ENCODE data around the gene PUS1.

The PUS1 gene

GRCh38 chr12:131902332-131903241 is 26.5 kb upstream of the PUS1 start:
- no peak for DNase-seq (ENCODE audit: low read depth in 1 of 2, low spot score in 1 of 2)

DNA sequence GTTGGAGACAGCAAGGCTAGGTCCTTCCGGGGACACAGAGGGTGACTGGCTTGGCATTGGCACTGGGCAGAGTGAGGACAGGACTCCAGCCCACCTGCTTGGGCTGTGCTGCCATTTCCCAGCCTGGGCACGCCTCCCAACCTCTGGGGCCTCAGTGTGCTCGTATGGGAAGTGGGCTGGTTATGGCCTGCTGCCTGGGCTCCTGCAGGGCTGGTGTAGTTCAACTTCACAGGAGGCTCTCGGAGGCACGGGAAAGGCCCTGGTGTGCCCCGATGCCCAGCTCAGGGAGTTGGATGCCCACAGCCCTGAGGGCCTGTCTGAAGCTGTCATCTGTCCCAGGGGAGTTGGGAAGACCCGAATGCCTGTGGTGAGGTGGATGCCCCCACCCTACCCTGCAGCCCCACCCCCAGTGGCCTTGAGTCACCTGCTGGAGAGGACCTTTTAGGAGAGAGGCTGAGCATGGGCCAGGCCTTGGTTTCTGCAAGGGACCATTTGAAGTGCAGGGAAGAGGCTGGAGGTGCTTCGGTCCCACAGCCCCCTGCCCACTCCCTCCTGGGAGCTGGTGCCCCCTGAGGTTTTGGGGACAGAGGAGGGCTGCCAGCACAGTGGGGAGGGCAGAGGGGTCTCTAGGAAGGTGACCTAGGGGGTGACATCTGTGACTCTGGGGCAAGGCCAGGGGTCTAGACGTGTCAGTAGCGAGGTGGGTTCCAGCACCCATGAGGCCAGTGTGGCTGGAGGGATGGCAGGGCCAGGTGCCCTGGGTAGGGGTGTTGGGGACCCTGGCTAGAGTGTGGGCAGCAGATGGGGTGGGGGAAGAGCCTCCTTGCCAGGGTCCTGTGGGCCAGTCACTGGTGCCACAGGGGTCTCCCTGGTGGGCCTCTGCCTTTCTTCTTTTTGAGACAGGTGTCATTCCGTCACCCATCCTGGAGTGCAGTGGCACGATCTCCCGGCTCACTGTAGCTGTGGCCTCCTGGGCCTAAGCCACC is 25.5 kb upstream of the PUS1 start:
- no peak for DNase-seq (ENCODE audit: low read depth in 1 of 2, low spot score in 1 of 2)

DNA sequence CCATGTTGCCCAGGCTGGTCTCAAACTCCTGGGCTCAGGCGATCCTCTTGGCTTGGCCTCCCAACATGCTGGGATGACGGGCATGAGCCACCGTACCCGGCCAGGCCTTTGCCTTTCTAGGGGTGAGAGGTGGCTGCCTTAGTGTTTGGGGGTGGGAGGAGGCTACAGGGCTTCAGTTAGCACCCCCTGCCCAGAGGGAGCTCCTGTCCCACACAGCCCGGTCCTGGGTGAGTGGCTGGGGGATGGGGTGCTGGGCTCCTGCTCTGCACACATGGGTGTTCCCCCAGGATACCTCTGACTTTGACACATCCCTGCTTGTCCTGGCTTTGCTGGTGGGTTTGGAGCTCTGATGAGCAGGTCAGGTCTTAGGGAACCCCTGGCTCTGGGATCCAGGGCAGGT is 24.7 kb upstream of the PUS1 start:
- DNase-seq (ENCODE audit: low read depth in 1 of 2, low spot score in 1 of 2), result no peak

DNA sequence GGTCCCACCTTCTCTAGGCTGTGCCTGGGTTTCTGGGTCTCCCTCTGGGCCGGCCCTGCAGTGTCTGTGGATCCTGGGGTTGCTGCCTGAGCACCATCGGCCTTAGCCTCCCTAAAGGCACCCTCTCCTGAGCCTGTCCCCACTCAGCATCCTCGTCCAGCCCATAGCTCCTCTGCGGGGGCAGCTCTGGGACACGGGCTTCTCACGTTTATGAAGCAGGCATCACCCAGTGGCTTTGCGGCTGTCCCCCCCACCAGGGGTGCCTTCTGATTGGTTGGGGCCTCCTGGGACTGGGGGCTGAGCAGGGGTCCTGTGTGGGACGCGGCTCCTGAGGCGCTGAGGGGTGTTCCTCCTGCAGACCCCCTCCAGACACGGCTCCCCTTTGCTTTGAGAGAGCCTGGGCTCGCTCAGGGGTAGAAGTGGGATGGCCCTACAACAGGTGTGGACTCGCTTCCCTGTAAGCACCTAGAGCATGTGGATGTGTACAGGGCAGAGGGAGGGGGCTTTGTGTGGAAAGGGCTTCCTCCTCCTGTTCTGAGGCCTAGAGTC is 23.9 kb upstream of the PUS1 start:
- no peak for DNase-seq (ENCODE audit: low read depth in 1 of 2, low spot score in 1 of 2)

DNA sequence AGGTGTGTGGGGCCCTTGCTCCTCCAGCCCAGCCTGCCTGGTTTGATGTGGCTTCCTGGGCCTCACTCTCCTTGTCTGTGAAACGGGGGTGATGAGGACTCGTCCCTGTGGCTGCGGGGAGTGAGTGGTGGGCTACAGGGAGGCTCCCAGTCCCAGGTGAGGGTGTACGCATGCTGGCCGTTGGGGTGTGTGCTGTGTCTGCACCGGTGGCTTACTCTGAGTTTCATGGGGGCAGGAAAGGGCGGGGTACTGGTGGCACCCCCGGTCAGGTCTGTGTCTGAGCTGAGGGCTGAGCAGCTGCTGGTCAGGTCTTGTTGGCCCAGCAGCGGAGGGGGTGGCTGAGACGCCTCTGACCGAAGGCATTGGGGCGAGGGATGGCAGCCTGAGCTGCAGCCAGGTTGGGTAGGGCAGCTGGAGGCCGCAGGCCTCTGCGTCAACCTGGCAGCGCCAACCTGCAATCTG is 23.4 kb upstream of the PUS1 start:
- DNase-seq (ENCODE audit: low read depth in 1 of 2, low spot score in 1 of 2), result no peak

DNA sequence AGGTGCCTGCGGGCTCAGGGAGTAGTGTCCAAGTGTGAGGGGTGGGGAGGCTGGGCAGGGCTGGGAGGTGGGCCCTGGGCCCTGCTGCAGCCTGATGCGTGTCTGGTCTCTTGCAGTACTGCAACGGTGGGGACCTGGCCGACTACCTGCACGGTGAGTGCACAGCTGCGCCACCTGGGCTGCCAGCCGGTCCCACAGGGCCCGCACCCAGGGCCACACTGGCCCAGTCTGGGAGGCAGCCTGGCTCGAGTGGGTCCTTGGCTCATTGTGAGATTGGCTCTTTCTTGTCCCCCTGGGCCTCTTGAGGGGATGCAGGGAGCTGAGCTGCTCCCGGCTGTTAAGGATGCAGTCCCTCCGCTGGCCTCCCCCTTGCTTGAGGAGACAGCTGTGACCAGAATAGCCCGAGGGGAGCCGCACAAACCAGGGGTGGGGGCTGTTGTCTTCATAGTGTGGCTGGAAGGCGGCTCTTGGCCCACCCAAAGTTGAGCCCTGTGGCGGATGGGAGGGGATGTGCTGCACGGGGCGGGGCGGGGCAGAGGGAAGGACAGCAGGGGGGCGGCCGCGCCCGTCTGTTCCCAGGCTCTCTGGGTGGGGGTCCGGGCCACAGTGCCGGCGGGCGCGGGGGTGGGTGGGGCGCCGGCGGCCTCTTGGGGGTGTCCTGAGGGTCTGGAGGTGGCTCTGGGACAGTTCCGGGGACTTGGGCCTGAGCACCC is 21.5 kb upstream of the PUS1 start:
- DNase-seq (ENCODE audit: low read depth in 1 of 2, low spot score in 1 of 2), result no peak

- DNase-seq (ENCODE audit: low read depth in 1 of 2, low spot score in 1 of 2), result no peak
Observed at GRCh38 chr12:131908092-131909080, 20.7 kb upstream of the PUS1 start.

DNA sequence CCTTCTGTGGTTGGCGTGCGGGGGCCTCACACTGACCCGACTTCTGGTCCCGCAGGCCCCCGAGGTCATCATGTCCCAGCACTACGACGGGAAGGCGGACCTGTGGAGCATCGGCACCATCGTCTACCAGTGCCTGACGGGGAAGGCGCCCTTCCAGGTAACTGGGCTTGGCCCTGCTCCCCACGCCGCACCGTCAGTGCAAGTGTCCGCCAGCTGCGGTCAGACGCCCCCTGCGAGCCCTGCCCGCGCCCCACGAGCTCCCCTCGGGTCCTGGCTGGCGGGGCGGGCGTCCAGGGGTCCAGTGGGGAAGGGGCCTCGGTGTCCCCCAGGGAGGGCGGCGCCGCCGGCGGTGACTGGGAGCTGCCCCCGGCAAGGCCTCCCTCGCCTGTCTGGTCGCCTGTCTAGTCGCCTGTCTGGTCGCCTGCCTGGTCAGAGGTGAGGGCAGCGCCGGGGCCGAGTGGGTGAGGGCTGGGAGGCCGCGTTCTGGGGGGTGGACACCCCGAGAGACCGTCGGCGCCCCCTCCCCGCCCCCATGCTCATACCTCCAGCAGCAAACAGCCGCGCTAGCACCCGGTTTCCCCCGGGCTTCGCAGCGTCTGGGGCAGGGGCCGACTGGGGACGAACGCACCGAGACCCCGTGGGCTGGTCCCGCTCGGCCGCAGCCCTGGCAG is 19.9 kb upstream of the PUS1 start:
- no peak for DNase-seq (ENCODE audit: low read depth in 1 of 2, low spot score in 1 of 2)

GRCh38 chr12:131909752-131910219 is 19.3 kb upstream of the PUS1 start:
- no peak for DNase-seq (ENCODE audit: low read depth in 1 of 2, low spot score in 1 of 2)

DNA sequence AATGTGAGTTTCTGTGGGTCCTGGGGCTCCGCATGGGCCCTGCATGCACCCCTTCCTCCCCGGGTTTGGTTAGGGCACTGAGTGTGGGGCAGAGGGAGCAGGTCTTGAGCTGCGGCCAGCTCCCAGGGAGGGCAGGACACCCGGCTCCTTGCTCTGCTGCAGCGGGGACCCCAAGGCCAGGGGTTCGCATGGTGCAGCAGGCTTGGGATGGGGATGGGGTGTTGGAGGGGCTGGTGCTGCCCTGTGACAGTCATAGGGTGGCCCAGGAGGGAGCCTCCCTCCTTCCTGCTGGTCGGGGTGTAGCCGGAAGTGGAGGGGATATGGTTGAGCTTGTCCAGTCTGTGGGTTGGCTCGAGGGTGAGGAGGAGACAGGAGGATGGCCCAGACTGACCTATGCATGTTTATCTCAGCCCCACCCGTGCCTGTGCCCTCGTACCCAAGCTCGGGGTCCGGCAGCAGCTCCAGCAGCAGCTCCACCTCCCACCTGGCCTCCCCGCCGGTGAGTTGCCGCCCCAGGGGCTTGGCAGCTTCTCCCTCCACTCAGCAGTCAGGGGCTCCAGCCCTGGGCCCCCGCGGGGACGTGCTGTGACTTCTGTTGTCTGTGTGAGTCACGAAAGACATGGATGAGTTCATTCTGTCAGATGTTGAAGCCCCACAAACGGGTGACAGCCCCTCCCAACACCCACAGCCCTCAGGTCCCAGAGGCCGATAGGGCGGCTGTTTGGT is 18.6 kb upstream of the PUS1 start:
- no peak for DNase-seq (ENCODE audit: low read depth in 1 of 2, low spot score in 1 of 2)

- DNase-seq (ENCODE audit: low read depth in 1 of 2, low spot score in 1 of 2), result no peak
Observed at GRCh38 chr12:131911028-131911650, 17.9 kb upstream of the PUS1 start.

GRCh38 chr12:131911851-131912477 is 17.1 kb upstream of the PUS1 start:
- DNase-seq (ENCODE audit: low read depth in 1 of 2, low spot score in 1 of 2), result no peak

DNA sequence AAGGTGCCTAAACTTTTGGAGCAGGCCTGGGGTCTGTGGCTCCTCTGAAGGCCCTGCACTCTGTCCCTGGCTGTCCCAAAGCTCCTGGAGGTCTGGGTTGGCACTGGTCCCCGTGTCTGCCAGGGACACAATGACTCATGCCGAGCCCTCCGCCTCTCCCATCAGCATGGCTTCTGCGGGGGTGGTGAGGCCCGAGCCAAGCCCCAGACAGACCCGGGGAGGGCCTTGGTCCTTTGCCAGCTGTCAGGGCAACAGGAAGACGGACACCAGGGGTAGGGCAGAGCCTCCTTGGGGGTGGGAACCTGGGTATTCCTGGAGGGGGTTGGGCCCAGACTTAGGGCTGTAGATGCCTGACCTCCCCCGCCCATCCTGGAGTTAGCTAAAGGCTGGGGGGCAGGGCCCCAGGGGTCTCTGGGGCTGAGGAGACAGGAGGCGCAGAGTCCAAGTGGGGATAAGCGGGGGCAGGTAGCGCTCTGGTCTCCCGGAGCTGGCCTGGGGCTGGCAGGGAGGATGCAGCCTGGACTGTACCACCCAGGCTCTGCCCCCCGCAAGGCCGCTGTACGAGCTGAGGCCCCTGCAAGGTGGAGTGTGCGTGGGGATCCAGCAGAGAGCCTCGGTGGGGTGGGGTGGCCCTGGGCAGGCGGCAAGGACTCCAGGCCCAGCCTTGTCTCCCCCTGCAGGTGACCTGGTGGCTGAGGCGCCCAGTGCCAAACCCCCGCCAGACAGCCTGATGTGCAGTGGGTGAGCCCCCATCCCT is 16.4 kb upstream of the PUS1 start:
- no peak for DNase-seq (ENCODE audit: low read depth in 1 of 2, low spot score in 1 of 2)

DNA sequence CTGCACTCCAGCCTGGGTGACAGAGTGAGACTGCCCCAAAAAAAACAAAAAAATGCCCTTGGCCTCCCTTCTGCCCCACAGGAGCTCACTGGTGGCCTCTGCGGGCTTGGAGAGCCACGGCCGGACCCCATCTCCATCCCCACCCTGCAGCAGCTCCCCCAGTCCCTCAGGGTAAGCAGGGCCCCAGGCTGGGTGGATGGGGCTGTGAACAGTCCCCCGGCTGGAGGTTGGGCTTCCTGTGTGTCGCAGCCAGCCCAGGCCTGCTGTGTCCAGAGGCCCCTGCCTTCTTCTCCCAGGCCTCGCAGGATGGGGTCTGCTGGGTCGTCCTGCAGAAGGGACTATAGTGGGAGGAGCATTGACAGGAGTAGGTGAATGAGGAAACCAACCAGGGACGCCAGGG is 15.4 kb upstream of the PUS1 start:
- DNase-seq (ENCODE audit: low read depth in 1 of 2, low spot score in 1 of 2), result no peak

DNA sequence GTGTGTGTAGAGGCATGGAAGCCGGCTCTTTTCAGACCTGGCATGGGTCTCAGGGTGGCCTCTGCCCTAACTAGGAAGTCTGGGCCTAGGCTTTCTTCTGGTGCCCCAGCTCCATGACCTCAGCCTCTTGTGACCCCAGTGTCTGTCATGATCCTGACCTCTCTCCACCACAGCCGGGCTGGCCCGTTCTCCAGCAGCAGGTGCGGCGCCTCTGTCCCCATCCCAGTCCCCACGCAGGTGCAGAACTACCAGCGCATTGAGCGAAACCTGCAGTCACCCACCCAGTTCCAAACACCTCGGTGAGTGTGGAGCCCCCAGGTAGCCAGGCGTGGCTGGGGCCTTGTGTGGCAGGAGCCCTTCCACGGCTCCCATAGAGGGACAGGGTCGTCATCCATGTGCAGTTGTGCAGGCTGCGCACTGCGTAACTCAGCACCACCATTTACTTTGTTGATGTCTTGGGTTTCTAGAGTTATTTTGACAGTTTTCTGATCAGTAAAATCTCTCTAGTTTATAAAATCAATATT is 14.8 kb upstream of the PUS1 start:
- DNase-seq (ENCODE audit: low read depth in 1 of 2, low spot score in 1 of 2), result no peak

GRCh38 chr12:131915000-131915689 is 13.9 kb upstream of the PUS1 start:
- DNase-seq (ENCODE audit: low read depth in 1 of 2, low spot score in 1 of 2), result no peak
